Stimulated activated naive CD8-positive, alpha-beta T cell treated with anti-CD3 and anti-CD28 coated beads, Interleukin-15, amount 100 ng/mL, for 72 hours (primary cell): ENCODE results near the gene REN.

Experiments
- ATAC-seq: fragments of 150-1000 bp; cut with Tn5 transposase; 2 replicates; pipeline ENCODE4 v1.10.0; 2021; ENCODE audit warnings: mild to moderate bottlenecking, moderate library complexity
- DNase-seq, 2 donors: peaks; one replicate each; pipeline ENCODE4 v3.0.0; 2021 to 2022
- H3K27ac Mint-ChIP-seq, 2 donors: one replicate each; pipeline ENCODE4 v1.8.0; 2022; ENCODE audit warnings: mild to moderate bottlenecking in 2 of 2, mixed read lengths in 2 of 2, moderate library complexity in 2 of 2
- H3K27me3 Mint-ChIP-seq: one replicate; pipeline ENCODE4 v1.8.0; 2022; ENCODE audit warnings: mixed read lengths
- H3K4me1 Mint-ChIP-seq: one replicate; pipeline ENCODE4 v1.8.0; 2022; ENCODE audit warnings: mild to moderate bottlenecking, mixed read lengths
- H3K4me3 Mint-ChIP-seq, 2 donors: one replicate each; pipeline ENCODE4 v1.8.0; 2022; ENCODE audit warnings: mild to moderate bottlenecking in 2 of 2, mixed read lengths in 2 of 2, moderate library complexity in 1 of 2
- H3K9me3 Mint-ChIP-seq, 2 donors: one replicate each; pipeline ENCODE4 v1.8.0; 2022; ENCODE audit warnings: mixed read lengths in 2 of 2

Gene REN

DNA sequence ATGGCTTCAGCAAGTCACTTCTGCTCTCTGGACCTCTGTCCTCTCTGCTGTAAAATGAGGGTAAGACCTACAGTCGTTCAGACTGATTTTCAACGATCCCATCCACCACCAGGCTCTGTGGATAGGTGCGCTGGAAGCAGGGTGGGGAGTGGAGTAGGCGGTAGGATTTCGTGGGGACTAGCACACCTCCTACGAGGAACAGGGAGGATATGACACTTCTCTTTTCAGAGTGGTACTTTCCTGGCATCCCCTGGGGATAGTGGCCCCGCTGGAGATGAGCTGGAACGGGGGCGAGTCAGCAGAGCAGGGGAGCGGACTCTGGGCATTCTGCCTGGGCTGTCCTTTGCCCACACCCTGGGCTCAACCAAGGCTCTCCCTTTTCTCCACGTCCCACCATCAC lies 32.0 kb downstream of the REN start:
- Mint-ChIP-seq H3K27me3 (no peaks in the 10 kb centered on the region), H3K9me3 (no peaks in the 10 kb centered on the region), H3K4me1 (peaks cover 5% of the 10 kb centered on the region), H3K4me3 (no peak overlapping the region), H3K27ac (no peak overlapping the region)
- no peak for ATAC-seq
- no peak for DNase-seq

GRCh38 chr1:204132718-204133117 lies 33.4 kb downstream of the REN start:
- Mint-ChIP-seq H3K27ac (no peak overlapping the region), H3K9me3 (no peaks in the 10 kb centered on the region), H3K27me3 (no peaks in the 10 kb centered on the region), H3K4me1 (peaks cover 16% of the 10 kb centered on the region), H3K4me3 (no peak overlapping the region)
- ATAC-seq (no peak), DNase-seq (no peak)

GRCh38 chr1:204131978-204132377 lies 34.2 kb downstream of the REN start:
- H3K4me1 Mint-ChIP-seq = peaks cover 20% of the 10 kb centered on the region
- H3K27me3 Mint-ChIP-seq = no peaks in the 10 kb centered on the region
- no peak overlapping the region for H3K4me3 Mint-ChIP-seq
- H3K27ac Mint-ChIP-seq = no peak overlapping the region
- no peak for DNase-seq
- no peak for ATAC-seq
- no peaks in the 10 kb centered on the region for H3K9me3 Mint-ChIP-seq

DNA sequence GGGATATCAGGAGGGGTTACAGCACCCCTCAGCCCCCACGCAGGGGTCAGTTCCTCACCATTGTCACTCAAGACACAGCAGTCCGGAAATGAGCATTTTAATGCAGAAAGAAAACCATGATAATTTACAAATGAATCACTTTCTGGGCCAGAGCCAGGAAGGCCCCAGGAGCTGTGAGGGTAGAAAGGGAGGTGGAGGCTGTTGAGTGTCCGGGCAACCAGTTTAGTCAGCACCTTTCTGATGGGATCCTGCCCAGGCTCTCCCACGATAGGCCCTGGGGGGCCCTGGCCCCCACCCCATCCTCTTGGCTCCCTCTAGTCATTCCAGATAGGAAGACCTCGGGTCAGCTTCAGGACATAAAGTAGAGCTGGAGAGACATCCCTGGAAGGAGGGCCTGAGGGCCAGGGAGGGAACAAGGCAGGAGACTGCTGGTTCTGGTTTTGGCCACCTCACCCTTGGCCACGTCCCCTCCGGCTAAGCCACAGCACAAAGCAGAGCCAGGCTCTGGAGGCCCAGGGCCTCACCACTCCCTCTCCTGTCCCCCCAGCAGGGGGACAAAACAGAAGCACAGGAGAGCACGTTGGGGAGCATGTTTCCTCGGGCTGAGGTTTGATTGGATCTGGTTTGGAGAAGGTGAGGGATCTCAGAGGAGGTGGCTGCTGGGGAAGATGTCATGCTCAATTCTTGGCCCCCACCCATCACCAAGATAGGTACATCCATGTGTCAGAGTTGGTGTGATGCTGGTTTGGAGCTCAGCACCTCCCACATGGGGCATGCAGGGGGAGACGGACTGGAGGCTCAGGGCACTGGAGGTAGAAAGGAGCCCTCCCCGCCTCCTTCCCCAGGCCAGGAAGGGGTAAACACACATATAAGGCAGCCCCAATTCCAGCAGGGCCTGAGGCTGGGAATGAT lies 34.9 kb downstream of the REN start:
- Mint-ChIP-seq H3K4me1 (peaks cover 20% of the 10 kb centered on the region), H3K9me3 (no peaks in the 10 kb centered on the region), H3K27me3 (no peaks in the 10 kb centered on the region), H3K27ac (peak overlapping the region in 1 of 2 donors; percentile 34), H3K4me3 (no peak overlapping the region)
- DNase-seq (no peak), ATAC-seq (no peak)

DNA sequence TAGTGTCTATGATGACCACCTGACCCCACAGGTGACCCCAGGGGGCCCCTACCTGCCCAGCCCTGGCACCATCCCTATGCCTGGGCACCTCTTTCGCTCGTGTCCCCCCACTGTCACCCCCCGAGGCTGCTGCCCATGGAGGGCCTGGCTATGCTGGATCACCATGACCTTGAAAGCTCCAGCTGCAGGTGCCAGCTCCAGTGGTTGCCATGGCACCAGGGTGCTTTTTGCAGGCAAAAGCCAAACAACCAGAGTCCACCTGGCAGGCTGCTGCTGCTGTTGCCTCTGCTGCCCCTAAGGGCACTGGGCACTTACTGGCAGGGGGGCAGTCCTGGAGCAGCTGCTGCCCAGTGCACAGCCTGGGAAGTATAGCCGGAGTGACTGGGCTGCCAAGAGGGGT lies 36.0 kb downstream of the REN start:
- no peak for ATAC-seq
- DNase-seq = no peak
- Mint-ChIP-seq H3K4me1 (peaks cover 20% of the 10 kb centered on the region), H3K4me3 (no peak overlapping the region), H3K9me3 (no peaks in the 10 kb centered on the region), H3K27ac (no peak overlapping the region), H3K27me3 (no peaks in the 10 kb centered on the region)

- ATAC-seq (peak; percentile 82), DNase-seq (peak; percentile 60 to 66)
- Mint-ChIP-seq H3K4me1 (peaks cover 20% of the 10 kb centered on the region), H3K9me3 (no peaks in the 10 kb centered on the region), H3K4me3 (peak overlapping the region; percentile 17 to 75), H3K27ac (no peak overlapping the region), H3K27me3 (no peaks in the 10 kb centered on the region)
Measured at GRCh38 chr1:204128964-204129896, 36.9 kb downstream of the REN start.

DNA sequence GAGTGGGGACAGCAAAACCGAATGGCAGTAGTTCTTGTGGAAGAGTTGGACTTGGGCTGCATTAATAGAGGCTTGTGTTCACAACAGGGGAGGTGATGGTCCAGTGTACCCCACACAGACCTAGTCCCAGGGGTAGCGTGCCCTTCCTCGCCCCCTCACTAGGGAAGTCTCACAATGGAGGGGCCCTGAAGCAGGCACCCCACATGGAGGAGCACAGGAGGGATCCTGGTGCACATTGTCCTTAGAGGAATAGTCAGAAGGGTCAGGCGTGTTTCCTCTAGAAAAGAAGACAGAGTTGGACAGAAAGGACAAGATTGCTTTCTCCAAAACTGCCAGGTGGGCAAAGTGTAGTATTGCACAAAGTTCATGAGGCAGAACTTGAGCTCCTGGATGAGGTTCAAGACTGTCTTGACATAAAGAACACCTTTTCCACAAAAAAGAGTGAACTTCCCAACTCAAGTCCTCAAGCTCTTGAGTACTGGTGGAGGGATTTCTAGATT lies 37.6 kb downstream of the REN start:
- Mint-ChIP-seq H3K9me3 (no peaks in the 10 kb centered on the region), H3K27ac (no peak overlapping the region), H3K4me3 (peak overlapping the region in 1 of 2 donors; percentile 35), H3K27me3 (no peaks in the 10 kb centered on the region), H3K4me1 (peaks cover 20% of the 10 kb centered on the region)
- DNase-seq = no peak
- peak; percentile 24 for ATAC-seq

DNA sequence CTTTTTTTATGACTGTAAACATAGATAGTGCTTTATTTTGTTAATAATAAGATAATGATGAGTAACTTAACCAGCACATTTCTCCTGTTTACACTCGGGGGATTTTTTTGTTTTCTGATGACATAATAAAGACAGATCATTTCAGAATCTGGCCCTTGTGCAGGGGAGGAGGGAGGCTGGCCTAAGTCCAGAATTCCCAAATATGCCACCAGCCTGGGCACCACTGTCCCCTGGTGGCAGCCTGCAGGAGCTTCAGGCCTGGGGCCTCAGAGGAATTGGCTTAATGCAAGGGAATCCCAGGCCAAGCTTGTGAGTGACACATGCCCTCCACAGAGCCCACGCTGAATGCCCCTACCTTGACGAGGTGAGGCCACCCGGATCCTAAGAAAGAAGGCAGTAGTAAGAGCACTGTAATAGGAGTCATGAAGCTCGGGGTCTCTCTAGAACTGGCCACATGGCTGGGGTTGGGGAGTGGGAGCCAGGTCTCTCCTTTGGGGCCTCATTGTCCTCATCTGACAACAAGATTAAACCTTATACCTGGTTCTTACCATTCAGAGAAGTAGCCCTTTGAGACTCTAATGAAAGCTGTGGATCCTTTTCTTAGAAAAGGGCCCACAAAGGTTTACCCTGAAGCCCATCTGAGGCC lies 38.4 kb downstream of the REN start:
- H3K9me3 Mint-ChIP-seq = no peaks in the 10 kb centered on the region
- peak overlapping the region in 1 of 2 donors; percentile 57 for H3K27ac Mint-ChIP-seq
- ATAC-seq (peak; percentile 40), DNase-seq (peak in 1 of 2 donors; percentile 36)
- H3K4me1 Mint-ChIP-seq = peaks cover 20% of the 10 kb centered on the region
- no peak overlapping the region for H3K4me3 Mint-ChIP-seq
- H3K27me3 Mint-ChIP-seq = no peaks in the 10 kb centered on the region

DNA sequence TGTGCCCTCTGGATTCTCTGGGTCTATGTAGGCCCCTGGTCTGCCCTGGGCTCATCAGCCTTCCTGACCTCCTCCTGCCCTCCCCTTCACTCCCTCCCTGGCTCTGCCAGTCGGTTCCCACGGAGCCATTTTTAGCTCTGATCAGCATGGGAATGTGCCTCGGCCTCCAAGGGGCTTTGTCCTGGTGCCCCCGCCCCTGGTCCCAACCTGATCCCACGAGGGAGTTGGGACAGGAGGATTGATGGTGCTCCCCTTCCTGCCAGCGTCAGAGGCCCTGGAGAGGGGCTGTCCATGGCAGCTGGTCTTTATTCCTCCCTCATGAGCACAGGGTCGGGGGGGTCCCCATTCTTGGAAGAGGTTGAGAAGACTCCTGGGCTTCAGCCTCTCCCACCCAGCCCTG lies 39.2 kb downstream of the REN start:
- Mint-ChIP-seq H3K4me1 (peaks cover 20% of the 10 kb centered on the region), H3K4me3 (no peak overlapping the region), H3K27me3 (no peaks in the 10 kb centered on the region), H3K27ac (no peak overlapping the region), H3K9me3 (no peaks in the 10 kb centered on the region)
- no peak for DNase-seq
- ATAC-seq = no peak

DNA sequence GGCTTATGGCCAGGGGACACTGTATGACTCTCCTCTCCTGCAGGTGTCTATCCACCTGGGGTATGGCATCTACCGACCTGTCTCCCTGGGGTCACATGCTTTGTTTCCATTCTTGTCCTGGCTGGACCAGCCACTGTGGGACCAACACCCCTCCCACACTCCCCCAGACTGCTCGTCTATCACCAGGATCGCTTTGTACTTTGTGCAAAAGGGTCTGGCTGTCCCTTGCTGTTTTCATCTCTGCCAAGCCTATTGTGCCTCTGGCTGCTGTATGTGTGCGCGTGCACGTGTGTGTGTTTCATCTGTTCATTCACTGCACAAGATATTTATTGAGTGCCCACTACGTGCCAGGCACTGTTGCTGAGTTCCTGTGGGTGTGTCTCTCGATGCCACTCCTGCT lies 39.8 kb downstream of the REN start:
- Mint-ChIP-seq H3K4me1 (peaks cover 20% of the 10 kb centered on the region), H3K27me3 (no peaks in the 10 kb centered on the region), H3K4me3 (no peak overlapping the region), H3K27ac (no peak overlapping the region), H3K9me3 (no peaks in the 10 kb centered on the region)
- ATAC-seq (no peak), DNase-seq (no peak)

DNA sequence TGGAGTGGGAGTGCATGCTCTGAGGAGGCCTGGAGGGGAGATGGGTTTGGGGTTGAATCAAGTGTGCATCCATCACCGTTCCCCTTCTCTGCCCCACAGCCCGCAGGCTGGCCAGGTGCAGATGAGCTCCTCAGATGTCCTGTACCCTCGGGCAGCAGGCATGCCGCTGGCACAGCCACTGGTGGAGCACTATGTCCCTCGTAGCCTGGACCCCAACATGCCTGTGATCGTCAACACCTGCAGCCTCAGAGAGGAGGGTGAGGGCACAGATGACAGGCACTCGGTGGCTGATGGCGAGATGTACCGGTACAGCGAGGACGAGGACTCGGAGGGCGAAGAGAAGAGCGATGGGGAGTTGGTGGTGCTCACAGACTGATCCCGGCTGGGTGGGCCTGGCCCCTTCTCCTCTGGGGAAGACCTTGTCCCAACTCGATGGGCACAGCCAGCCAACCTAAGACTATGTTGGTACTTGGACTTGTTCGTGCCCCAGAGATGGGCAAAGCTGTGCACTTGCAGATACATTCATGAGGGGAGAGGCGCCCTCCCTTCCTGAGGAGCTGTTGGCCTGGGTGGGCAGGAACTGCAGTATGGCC lies 40.3 kb downstream of the REN start:
- no peak for DNase-seq
- H3K4me1 Mint-ChIP-seq = peaks cover 20% of the 10 kb centered on the region
- H3K27ac Mint-ChIP-seq = no peak overlapping the region
- H3K4me3 Mint-ChIP-seq = no peak overlapping the region
- H3K27me3 Mint-ChIP-seq = no peaks in the 10 kb centered on the region
- ATAC-seq = no peak
- no peaks in the 10 kb centered on the region for H3K9me3 Mint-ChIP-seq

GRCh38 chr1:204124639-204125038 lies 41.5 kb downstream of the REN start:
- H3K4me1 Mint-ChIP-seq = peaks cover 20% of the 10 kb centered on the region

DNA sequence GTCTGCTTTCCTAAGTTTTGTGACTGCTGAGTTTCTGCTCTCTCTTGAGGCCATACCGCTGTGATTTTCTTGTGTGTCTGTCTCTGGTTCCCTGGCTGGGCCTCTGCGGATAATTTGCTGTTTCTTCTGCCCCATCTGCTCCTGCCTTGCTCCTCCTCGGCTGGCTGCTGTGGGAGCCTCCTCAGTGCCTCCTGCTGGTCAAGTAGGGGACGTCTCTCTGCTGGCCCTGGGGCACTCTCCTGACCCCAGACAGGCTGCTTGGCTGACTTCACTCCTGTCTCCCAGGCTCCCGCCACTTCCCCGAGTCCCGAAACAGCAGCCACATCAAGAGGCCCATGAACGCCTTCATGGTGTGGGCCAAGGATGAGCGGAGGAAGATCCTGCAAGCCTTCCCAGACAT lies 42.8 kb downstream of the REN start:
- DNase-seq = no peak
- Mint-ChIP-seq H3K27me3 (no peaks in the 10 kb centered on the region), H3K4me1 (peaks cover 7% of the 10 kb centered on the region), H3K9me3 (no peaks in the 10 kb centered on the region), H3K4me3 (no peak overlapping the region), H3K27ac (no peak overlapping the region)
- ATAC-seq = peak; percentile 31

More at GRCh38 chr1:204124639-204125038, 41.5 kb downstream of the REN start:
- Mint-ChIP-seq H3K27me3 (no peaks in the 10 kb centered on the region), H3K27ac (no peak overlapping the region), H3K4me3 (no peak overlapping the region), H3K9me3 (no peaks in the 10 kb centered on the region)
- ATAC-seq = no peak
- DNase-seq = no peak

DNA sequence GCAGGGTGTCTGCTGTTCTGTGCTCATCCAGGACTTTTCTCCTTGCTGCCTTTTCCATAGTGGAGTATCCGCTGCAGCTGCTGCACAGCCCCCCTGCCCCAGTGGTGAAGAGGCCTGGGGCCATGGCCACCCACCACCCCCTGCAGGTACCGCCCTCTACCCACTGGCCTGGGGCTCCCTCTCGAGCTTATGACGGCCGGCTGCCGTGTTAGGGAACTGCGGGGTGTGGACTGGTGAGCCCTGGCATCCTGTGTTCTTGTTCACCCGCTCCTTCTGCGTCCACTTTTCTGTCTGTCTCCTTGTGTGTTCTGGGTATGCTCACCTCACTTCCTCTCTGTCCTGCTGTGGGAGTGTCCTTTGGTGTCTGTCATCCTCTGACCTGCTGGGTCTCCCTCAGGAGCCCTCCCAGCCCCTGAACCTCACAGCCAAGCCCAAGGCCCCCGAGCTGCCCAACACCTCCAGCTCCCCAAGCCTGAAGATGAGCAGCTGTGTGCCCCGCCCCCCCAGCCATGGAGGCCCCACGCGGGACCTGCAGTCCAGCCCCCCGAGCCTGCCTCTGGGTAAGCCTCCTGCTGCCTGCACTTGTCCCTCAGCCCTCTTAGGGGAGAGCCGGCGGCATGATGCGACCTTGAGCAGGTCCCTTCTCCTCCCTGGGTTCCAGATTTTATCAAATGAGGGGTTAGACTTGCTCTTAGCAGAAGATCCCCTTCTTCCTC lies 44.1 kb downstream of the REN start:
- Mint-ChIP-seq H3K9me3 (no peaks in the 10 kb centered on the region), H3K4me3 (no peak overlapping the region), H3K4me1 (no peaks in the 10 kb centered on the region), H3K27me3 (no peaks in the 10 kb centered on the region), H3K27ac (no peak overlapping the region)
- DNase-seq (no peak), ATAC-seq (no peak)
